NK-92 (cell line): Measurements from ENCODE around the gene GNAZ.

Source experiments
- DNase-seq: peaks from one replicate; lab custom pipeline; 2025; ENCODE audit not compliant: unreplicated experiment; lab: John Stamatoyannopoulos, UW

GNAZ gene

GRCh38 chr22:23075525-23076216 is 5.4 kb downstream of the GNAZ start:
- no peak for DNase-seq

GRCh38 chr22:23076896-23077572 is 6.7 kb downstream of the GNAZ start:
- DNase-seq = no peak

GRCh38 chr22:23077627-23078461 is 7.5 kb downstream of the GNAZ start:
- DNase-seq = no peak

GRCh38 chr22:23078462-23078787 is 8.1 kb downstream of the GNAZ start:
- DNase-seq = no peak

- DNase-seq = no peak
Measured at GRCh38 chr22:23079240-23079768, 9.0 kb downstream of the GNAZ start.

- DNase-seq = no peak
Measured at GRCh38 chr22:23079814-23080521, 9.6 kb downstream of the GNAZ start.

- DNase-seq = no peak
Measured at GRCh38 chr22:23080613-23081290, 10.4 kb downstream of the GNAZ start.

- no peak for DNase-seq
Measured at GRCh38 chr22:23082534-23083314, 12.4 kb downstream of the GNAZ start.

- DNase-seq = no peak
Measured at GRCh38 chr22:23083315-23084021, 13.1 kb downstream of the GNAZ start.

- no peak for DNase-seq
Measured at GRCh38 chr22:23084453-23085350, 14.4 kb downstream of the GNAZ start.

GRCh38 chr22:23085351-23085671 is 15.0 kb downstream of the GNAZ start:
- no peak for DNase-seq

GRCh38 chr22:23085785-23086184 is 15.5 kb downstream of the GNAZ start:
- no peak for DNase-seq

GRCh38 chr22:23086263-23086662 is 15.9 kb downstream of the GNAZ start:
- no peak for DNase-seq

GRCh38 chr22:23086787-23087186 is 16.5 kb downstream of the GNAZ start:
- no peak for DNase-seq

- no peak for DNase-seq
Measured at GRCh38 chr22:23088199-23088604, 17.9 kb downstream of the GNAZ start.

- DNase-seq = no peak
Measured at GRCh38 chr22:23089010-23089409, 18.7 kb downstream of the GNAZ start.

GRCh38 chr22:23089633-23090456 is 19.5 kb downstream of the GNAZ start:
- no peak for DNase-seq

GRCh38 chr22:23090457-23090835 is 20.1 kb downstream of the GNAZ start:
- DNase-seq = no peak
